Measurements from ENCODE around the gene SNRK.

SNRK gene

DNA sequence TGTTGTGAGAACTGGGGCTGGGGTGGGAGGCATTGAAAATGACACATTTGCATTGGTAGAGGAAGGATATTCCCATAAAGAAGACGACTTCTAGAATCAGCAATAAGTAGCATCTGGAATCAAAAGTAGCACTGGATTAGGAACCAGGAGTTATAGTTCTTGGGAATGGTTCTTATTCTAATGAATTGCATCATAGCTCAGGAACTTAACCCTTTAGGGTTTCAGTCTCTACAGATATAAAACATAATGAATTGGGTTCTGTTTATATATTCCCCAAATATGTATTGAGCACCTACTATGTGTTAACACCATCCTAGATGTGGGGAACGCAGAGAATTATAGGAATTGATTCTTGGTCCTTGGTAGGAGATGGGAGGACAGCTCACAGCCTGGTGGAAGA lies 16.3 kb upstream of the SNRK start:
- DNase-seq: no peak

DNA sequence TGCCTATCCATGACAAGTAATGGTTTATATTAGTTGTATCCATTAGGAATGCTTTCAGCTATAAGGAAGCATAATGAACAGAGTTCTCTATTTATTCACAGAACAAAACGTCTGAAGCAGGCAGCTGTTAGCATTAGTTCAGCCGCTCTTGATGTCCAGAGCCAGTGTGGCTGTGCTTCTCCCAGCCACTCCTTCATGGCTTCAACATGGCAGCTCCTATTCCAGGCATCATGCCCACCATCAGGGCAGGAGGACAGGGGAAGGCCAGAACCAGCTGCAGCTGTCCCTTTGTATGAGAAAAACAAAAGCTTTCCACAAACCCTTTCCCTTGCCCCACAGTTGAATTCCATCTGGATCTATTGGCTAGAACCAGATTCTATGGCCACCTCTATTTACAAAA lies 12.9 kb upstream of the SNRK start:
- no peak for DNase-seq

DNA sequence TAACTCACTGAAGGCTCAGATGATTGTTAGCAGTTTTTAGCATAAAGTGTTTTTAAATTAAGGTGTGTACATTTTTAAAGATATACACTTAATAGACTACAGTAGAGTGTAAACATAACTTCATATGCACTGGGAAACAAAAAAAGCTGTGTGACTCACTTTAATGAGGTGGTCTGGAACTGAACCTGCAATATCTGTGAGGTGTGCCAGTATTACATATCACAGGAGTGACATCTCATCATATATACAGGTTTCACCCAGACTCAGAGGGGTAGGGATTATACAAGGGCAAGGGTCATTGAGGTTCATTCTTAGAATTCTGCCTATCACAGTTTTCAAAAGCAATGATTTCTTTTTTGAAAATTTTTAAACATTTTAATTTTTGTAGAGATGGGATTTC lies 7.3 kb upstream of the SNRK start:
- no peak for DNase-seq

DNA sequence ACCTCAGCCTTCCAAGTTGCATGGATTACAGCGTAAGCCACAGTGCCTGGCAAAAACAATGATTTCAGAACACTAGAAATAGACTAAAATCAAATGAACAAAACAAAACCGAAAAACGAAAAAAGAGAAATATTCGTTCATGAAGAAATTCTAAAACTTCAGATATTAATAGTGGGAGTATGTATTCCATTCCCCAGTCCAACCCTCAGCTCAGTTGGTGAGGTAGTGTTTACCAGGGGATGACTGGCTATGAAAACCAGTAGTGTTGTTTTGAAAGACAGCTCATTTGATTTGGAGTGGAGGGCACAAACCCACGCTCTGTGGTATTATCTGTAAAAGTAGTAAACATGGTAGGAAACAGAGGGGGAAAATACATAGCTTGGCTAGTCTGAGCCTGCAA lies 6.8 kb upstream of the SNRK start:
- no peak for DNase-seq

DNA sequence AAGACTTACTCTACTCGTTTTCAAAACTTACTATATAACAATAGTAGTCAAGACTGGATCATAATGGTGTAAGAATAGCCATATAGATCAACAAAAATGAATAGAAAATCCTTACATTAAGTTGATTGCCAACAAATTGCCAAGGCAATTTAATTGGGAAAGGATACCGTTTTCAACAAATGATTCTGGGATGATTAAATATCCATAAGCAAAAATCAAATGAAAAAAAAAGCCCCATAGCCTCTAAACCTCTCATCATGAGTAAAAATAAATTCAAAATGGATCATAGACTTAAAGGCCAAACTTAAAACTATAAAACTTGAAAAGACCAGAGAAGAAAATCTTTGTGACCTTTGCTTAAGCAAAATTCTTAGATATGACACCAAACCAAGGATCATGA lies 5.3 kb upstream of the SNRK start:
- no peak for DNase-seq

DNA sequence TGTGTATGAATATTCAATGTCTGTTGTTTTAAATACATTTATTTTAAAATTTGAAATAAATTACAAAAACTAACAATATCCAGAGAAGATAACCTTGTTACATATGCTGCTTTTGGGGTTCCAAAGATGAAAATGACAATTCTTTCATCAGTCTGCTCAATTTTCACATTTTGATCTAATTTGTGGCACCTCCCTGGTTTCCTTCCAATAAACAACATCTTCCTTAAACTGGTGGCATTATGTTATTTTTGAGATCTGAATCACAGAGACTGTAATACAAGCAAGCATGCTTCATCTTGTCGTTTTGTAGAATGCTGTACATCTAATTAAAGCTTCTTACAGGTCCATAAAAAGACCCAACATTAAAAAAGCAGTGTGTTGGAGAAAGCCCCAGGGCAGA lies 2.2 kb upstream of the SNRK start:
- no peak for DNase-seq

DNA sequence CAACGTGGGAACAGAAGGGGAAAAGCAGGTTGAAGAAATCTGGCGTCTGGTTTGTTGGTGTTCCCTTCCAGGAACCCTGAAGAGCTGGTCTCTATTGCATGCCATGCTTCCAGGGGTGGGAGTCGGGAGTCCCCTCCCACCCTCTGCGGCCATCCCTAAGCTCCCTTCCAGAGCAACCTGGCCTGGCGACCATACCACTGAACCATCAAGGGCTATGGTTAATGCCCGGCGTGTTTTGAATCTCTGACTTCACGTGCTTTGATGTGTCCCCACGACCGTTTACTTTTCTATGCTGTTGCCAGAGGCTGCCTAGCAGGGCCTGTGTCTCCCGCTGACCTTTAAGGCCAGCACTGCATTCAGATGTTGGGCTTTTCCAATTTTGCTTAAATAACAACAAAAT lies 696 bp upstream of the SNRK start:
- no peak for DNase-seq

DNA sequence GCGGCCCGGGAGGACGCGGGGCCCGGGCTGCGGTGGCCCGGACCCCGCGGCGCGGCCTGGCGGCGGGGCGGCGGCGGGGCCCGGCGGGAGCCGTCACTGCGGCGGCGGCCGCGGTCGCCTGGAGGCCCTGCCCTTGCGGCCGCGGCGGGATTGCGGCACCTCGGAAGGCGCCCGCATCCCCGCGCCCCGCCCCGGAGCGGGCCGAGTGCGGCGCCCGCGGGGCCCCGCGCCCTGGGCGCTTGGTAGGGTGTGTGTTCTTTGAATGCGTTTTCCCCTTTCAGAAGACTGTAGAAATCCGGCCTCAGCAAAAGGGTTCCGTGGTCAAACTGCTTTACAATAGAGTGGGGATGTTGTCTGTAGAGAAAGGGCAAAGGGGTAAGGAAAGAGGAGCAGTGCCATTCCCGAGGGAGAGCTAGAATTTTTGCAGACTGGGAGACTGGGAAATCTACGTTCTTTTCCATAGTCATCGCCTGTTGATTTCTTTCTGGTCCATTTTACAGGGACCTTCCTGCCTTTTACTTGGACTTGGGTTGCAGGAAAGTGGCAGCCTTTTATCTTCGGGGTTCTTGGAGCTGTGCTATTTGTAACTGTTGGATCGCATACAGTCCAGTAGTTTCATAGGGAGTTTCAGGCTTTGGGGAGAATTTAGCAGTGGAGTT lies 630 bp downstream of the SNRK start:
- no peak for DNase-seq

DNA sequence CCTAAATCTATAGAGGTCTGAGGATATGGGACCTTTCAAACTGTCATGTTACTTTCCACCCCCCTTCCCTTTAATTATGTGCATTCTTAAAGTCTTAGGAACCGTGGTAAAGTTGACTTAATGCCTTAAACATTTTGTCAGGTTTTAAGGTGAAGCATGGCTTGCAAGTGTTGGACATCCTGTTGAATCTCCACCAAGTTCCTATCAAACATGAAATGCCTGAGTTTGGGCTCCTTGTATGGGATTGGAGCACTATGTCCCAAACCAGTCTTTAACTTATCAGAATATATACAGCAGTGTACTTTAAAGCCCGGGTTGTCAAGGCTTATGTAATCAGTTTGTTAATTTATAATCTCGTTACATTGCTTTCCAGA lies 1.1 kb downstream of the SNRK start:
- no peak for DNase-seq

DNA sequence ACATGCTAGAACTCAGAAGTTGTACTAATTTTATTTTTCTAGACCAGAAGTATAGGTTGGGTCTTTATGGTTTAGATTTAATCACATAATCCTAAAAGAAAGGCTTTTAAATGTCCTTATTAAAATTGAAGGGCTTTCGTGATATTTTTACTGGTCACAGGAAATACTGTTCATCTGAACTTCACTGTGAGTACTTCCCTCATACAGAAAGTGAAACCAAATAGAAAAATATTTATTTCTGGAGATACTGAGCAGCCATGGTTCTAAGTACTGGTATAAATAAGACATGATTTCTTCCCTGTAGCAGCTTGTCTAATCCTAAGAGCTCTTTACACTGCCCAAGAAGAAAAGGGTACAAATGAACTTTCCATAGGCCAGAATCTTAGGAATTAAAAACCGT lies 2.0 kb downstream of the SNRK start:
- DNase-seq: no peak

DNA sequence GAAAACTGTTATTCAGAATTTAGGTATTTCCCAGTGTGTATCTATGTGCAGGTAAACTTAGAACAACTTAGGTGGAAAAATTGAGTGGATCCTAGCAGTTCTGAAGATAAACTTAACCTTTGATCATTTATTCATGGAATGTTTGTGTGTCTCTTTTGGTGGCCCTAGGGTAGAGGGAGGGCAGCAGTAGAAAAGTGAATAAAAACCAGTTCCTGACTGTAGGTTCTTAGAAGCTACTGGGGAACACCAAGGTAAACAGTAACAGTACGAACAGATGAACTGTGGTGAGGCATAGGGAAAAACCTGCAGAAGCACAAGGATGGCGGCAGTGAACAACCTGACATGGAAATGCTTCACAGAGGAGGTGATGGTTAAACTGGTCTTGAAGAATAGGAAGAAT lies 2.5 kb downstream of the SNRK start:
- DNase-seq: no peak

DNA sequence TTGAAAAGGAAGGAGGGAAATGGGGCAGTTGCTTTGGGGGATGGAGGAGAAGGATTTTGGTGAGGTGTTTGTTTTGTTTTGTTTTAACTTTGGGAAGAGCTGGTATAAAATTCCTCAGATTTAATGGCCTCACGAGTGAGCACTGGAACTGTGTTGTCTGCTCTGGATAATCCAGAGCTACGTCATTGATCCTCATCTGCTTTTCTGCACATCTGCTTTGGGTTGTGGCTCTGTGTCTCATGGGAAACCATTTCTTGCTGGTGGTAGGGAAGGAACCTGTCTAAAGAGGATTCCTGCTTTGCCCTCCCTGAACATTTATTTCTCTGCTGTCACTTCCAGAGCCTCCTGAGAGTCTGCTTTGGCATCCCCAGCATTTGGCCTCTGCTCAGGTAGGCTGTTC lies 3.1 kb downstream of the SNRK start:
- DNase-seq: no peak

DNA sequence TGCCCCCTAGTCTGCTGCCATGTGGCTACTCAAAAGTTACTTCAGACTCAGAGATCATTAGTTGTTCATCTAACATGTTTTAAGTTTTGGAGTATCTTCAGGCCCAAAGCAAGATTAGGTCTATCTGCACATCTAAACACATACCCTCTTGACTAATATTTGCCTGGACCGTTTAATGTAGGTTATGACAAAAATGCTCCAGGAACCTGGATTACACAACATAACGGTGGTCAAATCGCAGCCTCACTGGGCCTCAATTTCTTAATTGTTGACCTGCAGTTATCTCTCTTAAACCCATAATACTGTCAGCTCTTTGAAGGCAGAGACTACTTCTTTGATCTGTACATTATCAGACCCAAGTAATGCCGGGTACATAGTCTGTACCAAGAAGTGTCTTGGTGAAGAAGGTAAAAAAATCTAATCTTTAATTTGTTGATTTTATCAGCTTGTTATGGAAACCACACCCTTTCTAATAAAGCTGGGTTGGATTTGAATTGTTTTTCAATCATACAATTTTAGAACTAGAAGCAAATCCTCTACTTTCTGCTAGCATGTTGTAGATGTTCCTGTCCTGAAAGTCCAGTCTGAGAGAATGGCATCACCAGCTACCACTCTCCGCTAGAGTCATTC lies 3.6 kb downstream of the SNRK start:
- DNase-seq: no peak

DNA sequence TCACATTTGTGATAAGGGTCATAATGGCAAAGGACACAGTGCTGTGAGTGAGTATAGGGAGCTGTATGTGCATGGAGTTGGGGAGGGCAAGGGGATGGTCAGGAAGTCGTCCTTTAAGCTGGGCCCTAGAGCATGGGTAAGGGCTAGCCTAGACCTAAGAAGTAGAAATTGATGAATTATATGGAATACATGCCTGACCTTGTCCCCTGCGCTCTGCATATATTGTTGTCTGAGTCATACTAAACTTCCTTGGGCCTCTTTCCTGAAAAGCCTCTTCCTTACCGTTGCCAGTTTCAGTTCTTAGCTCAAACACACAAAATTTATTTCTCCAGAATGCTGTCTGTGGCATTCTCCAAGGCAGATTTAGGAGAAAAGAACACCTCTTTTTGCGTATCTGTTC lies 4.6 kb downstream of the SNRK start:
- no peak for DNase-seq

DNA sequence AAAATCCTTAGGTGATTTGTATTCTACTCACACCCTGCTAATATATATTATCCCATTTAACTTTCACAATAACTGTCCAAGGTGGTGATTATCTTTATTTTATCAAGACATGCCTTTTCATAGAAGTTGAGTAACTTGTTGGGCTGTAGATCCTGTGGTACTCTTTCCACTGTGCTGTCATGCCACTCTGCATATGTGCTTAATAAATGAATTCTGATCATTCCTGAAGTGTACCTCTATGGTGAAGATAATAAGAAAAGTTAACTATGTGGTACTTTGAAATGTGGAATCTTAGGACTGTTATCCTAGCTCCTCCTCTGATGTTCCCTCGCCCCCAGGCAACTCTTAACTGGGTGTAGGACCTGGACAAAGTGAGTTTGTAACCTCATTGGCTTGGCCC lies 5.2 kb downstream of the SNRK start:
- DNase-seq: no peak

DNA sequence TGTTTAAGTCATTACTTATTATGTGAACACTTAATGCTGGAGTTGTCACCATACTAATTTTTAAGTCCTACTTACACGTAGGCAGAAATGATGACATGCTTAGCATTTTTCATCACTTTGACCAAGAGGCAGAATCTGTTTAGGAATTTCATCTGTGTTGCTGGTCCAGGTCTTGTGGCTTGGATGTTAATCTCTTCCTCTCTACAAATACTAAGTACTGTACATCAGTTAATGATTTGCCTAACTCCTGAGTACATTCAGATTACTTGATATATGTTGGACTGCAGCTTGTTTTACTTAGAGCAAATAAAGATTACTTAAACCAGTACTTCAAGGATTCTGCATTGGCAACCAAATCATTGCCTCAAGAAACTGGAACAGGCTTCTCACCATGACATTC lies 8.6 kb downstream of the SNRK start:
- no peak for DNase-seq

DNA sequence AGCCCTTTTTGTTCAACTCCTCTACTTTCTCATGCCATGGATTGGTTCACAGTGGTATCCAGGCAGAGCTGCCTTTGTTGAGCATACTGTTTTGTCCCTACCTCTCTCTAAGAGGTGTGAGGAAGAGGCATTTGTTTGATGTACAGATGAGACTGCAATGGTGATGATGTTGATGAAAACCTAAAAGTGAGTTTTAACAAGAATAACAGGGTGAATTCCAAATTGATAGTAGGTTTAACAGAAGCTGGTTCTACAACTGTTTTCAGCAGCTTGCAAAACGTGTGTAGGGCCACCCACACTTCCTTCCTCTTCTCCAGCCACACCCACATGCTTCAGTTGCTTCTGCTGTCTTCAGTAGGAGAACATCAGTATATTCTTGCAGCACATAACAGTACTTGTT lies 10.2 kb downstream of the SNRK start:
- no peak for DNase-seq

DNA sequence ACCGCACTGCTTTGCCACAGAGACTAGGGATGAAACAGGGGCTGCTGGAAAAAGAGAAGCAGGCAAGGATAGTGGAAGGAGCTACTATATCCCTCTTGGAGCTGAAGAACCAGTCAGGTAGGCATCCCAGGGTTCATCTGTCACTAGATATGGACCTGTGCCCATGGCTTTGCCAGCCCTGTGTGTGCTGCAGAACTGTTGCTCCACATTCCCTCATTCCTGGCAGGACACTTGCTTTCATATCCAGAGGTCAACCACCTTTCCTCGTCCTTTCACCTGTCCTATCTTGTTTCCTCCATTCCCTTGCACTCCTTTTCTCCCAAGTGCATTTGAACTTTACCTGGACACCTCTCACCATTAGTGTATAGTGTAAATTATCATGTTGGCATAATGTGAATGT lies 12.0 kb downstream of the SNRK start:
- no peak for DNase-seq

DNA sequence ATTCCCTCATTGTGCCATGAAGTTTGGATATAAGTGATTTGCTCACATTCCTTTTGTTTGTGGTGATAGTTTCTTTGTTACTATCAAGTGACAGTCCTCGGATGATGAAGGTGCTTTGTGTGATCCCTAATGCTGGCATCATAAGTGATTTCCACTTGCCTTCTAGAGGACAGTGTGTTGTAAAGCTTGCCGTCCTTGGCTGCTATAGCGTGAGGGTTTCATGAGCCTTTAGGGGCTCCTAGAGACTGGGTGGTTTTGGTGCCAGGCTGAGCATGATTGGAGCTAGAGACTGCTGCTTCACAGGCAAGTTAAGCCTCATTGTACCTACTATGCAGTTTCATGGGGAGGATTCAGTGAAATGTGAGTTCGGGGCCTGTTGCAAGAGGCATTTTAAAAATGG lies 12.4 kb downstream of the SNRK start:
- DNase-seq: no peak

DNA sequence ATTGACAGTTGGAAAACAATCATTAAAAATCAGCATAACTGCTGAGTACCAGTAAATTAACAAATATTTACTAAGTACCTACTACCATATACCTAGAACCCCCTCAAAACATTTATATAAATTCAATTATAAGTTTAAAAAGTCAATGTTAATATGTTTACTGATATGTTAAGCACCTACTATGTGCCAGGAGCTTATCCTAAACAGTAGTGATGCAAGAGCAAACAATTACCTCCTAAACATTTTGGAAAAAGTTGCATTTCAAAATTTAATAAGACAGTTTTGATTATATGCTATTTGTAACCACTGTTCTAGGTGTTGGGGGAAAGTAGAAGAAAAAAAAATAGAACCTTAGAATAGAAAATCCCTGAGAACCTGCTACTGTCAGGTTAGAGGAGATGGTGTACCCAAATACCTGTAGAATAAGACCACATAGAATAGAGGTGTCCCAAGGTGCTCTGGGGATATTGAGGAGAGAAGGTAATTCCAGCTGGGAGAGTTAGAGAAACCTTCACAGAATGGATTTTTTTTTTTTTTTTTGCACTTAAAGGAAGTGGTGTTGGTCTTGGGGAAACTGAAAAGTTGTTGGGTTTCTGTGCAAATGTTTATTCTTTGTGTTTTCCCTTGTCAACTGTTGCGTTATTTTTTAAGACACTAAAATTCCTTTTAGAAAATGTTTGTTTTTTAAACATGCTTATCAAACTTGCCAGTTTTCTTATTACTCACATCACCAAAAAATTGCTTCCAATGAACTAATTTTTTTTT lies 16.0 kb downstream of the SNRK start:
- no peak for DNase-seq

DNA sequence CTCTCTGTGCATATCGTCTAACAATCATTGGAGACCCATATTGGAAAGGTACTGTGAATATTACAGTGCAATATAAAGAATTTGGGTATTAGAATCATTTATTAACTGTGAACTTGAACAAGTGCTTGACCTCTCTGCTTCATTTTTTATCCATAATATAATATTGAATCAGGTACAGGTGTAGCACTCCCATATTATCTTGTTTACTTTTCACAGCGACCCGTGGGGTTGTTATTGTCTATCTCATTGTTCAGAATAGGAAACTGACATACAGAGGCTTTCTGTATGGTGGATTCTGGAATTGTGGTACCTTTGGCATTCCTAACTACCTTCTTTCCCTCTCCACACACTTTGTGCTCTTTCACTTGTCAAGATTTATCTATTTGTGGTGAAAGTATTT lies 17.8 kb downstream of the SNRK start:
- DNase-seq: no peak

DNA sequence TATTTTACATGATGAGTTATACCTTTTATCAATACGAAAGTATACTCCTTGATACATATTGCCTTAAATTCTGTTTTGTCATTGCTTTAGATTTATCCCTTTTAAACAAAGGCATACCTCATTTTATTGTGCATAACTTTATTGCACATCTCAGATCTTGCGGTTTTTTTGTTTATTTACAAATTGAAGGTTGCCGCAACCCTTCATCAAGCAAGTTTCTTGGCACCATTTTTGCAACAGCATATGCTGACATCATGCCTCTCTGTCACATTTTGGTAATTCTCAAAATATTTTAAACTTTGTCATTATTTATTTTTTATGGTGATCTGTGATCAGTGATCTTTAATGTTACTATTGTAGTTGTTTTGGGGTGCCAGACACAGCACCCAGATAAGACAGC lies 20.9 kb downstream of the SNRK start:
- no peak for DNase-seq

DNA sequence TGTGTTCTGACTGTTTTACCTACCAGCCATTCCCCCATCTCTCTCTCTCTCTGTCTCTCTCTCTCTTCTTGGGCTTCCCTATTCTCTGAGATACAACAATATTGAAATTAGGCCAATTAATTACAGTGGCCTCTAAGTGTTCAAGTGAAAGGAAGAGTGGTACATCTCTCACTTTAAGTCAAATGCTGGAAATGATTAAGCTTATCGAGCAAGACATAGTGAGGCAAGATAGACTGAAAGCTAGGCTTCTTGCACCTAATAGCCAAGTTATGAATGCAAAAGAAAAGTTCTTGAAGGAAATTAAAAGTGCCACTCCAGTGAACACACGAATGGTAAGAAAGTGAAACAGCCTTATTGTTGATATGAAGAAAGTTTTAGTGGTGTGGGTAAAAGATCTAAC lies 21.3 kb downstream of the SNRK start:
- DNase-seq: no peak

DNA sequence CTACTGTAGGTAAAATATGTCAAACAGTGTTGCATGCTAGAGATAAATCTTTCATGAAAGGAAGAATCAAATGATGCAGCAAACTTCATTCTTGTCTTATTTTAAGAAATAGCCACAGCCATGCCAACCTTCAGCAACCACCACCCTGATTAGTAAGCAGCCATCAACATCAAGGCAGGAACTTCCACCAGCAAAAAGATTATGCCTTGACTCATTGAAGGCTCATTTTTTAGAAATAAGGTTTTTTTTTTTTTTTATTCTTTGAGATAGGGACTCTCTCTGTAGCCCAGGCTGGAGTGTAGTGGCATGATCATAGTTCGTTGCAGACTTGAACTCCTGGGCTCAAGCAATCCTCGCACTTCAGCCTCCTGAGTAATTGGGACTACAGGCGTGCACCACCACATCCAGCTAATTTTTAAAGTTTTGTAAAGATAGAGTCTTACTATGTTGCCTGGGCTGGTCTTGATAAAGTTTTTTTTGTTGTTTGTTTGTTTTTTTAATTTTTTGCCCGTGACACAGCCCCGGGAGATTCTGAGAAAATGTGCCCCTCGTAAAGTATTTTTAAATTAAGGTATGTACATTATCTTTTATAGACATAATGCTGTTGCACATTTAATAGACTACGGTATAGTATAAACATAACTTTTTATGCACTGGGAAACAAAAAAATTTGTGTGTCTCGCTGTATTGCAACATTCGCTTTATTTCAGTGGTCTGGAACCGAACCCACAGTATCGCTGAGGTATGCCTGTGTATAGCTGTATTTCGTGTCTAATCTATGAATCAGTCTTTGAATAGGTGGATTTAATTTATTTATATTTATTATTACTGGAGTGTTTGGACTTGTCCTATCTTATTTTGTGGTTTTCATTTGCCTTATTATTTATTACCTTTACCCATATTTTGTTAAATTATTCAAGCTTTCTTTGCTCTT lies 23.3 kb downstream of the SNRK start:
- no peak for DNase-seq
